HCT116 (cell line): ENCODE data around the gene RUNDC1. TPM values are rescaled to one million over a fixed set of nuclear protein-coding genes. Genes with fewer than 3 reads are reported as not detected.

Source experiments
- ATAC-seq: fragments of 200-7000 bp; cut with Tn5 transposase; 2 replicates; pipeline ENCODE4 v1.9.1; 2020; ENCODE audit warnings: mild to moderate bottlenecking, moderate library complexity
- BruUV-seq: library from RNA; stranded (reverse); fragments of 400-500 nt; replicated peaks from 2 replicates; lab custom pipeline; 2021; lab: Mats Ljungman, UMichigan
- CTCF ChIA-PET: fragments of 300-600 bp; sonication (Branson Sonifier 250); formaldehyde crosslinking; loops from one replicate; lab custom pipeline; 2021; ENCODE audit warnings: antibody characterized with exemption; lab: Charles Lee
- POLR2A ChIA-PET: fragments of 300-600, 350-600 bp; sonication (Branson Sonifier 250); formaldehyde crosslinking; loops from one replicate; lab custom pipeline; 2021; ENCODE audit warnings: antibody characterized with exemption; lab: Charles Lee
- RAD21 ChIA-PET, 2 experiments: fragments of 300-600 bp; sonication (Branson Sonifier 250); formaldehyde crosslinking; loops; one replicate each; lab custom pipeline; 2023; ENCODE audit warnings: low total read pairs in 2 of 2; ENCODE audit not compliant: uncharacterized antibody in 2 of 2, unreplicated experiment in 2 of 2, low non-redundant PET in 1 of 2; lab: Charles Lee
- DNase-seq: peaks from one replicate; pipeline ENCODE4 v3.0.0-alpha.2; 2010; ENCODE audit warnings: low read depth, low spot score
- H2AFZ ChIP-seq: fragments of 200-600 bp; shearing (Covaris generic), sonication (generic); 2 replicates; pipeline ENCODE4 v1.6.1; 2017; ENCODE audit warnings: low read depth, mixed run types, mixed read lengths, antibody characterized with exemption, low read length; ENCODE audit not compliant: poor library complexity, severe bottlenecking
- H3K27ac ChIP-seq: 2 replicates; pipeline ENCODE4 v1.5.1; 2012; ENCODE audit warnings: low read depth, low read length
- H3K27me3 ChIP-seq: fragments of 200-600 bp; sonication (generic); 2 replicates; pipeline ENCODE4 v1.6.1; 2016; ENCODE audit warnings: mixed run types, low read length, mixed read lengths; ENCODE audit not compliant: insufficient read depth
- H3K36me3 ChIP-seq, 2 experiments: fragments of 200-500 bp in 1 of 2; fragments of 200-600 bp in 1 of 2; sonication (Bioruptor generic) in 1 of 2; sonication (generic) in 1 of 2; 2 replicates each; pipeline versions ENCODE4 v1.5.1 to v1.6.1; 2014 to 2016; ENCODE audit warnings: low read length in 2 of 2, inconsistent platforms in 1 of 2, mixed read lengths in 1 of 2, mixed run types in 1 of 2; ENCODE audit not compliant: insufficient read depth in 2 of 2, control insufficient read depth in 1 of 2
- H3K4me1 ChIP-seq, 2 experiments: fragments of 200-600 bp in 1 of 2; sonication (generic) in 1 of 2; 2 replicates each; pipeline versions ENCODE4 v1.5.1 to v1.6.1; 2012 to 2017; ENCODE audit warnings: low read length in 2 of 2, inconsistent platforms in 1 of 2, mild to moderate bottlenecking in 1 of 2, mixed read lengths in 1 of 2, mixed run types in 1 of 2, moderate library complexity in 1 of 2; ENCODE audit not compliant: insufficient read depth in 2 of 2, control insufficient read depth in 1 of 2
- H3K4me2 ChIP-seq: fragments of 200-600 bp; sonication (generic); 2 replicates; pipeline ENCODE4 v1.6.1; 2017; ENCODE audit warnings: mixed run types, low read length, mixed read lengths
- H3K4me3 ChIP-seq, 2 experiments: fragments of 200-600 bp in 1 of 2; sonication (generic) in 1 of 2; replicated peaks in 1 of 2; 2 replicates each; pipeline ENCODE4 v1.5.1; 2011 to 2016; ENCODE audit warnings: low read length in 2 of 2, control low read depth in 1 of 2, low read depth in 1 of 2, mild to moderate bottlenecking in 1 of 2, mixed read lengths in 1 of 2, mixed run types in 1 of 2
- H3K79me2 ChIP-seq: fragments of 200-600 bp; sonication (generic); 2 replicates; pipeline ENCODE4 v1.6.1; 2017; ENCODE audit warnings: mild to moderate bottlenecking, mixed run types, low read length, moderate library complexity, mixed read lengths; ENCODE audit not compliant: insufficient read depth
- H3K9ac ChIP-seq: fragments of 200-600 bp; sonication (generic); 2 replicates; pipeline ENCODE4 v1.6.1; 2016; ENCODE audit warnings: low read length, mixed read lengths
- H3K9me2 ChIP-seq: fragments of 200-600 bp; sonication (generic), shearing (Covaris generic); 2 replicates; pipeline ENCODE4 v1.6.1; 2017; ENCODE audit warnings: mixed run types, mild to moderate bottlenecking, moderate library complexity; ENCODE audit not compliant: insufficient read depth
- H3K9me3 ChIP-seq, 2 experiments: fragments of 200-500 bp in 1 of 2; fragments of 200-600 bp in 1 of 2; sonication (Bioruptor generic) in 1 of 2; sonication (generic) in 1 of 2; 2 replicates each; pipeline ENCODE4 v1.6.1; 2014 to 2017; ENCODE audit warnings: low read length in 2 of 2, mixed read lengths in 2 of 2, inconsistent platforms in 1 of 2, low read depth in 1 of 2, mild to moderate bottlenecking in 1 of 2, mixed run types in 1 of 2, moderate library complexity in 1 of 2; ENCODE audit not compliant: control insufficient read depth in 1 of 2, insufficient read depth in 1 of 2
- H4K20me1 ChIP-seq: fragments of 200-600 bp; sonication (generic), shearing (Covaris generic); 2 replicates; pipeline ENCODE4 v1.6.1; 2017; ENCODE audit warnings: mixed run types, mild to moderate bottlenecking, moderate library complexity; ENCODE audit not compliant: insufficient read depth
- POLR2AphosphoS5 ChIP-seq: IDR thresholded peaks from 2 replicates; pipeline ENCODE4 v1.6.1; 2011; ENCODE audit warnings: mild to moderate bottlenecking, low read depth, low read length, moderate library complexity
- RAD21 ChIP-seq: IDR thresholded peaks from 2 replicates; pipeline ENCODE4 v1.6.1; 2012; ENCODE audit warnings: low read depth, mild to moderate bottlenecking
- SP1 ChIP-seq: IDR thresholded peaks from 2 replicates; pipeline ENCODE4 v1.6.1; 2012; ENCODE audit warnings: low read depth
- SRF ChIP-seq: IDR thresholded peaks from 2 replicates; pipeline ENCODE4 v1.6.1; 2012; ENCODE audit warnings: low read depth
- intact Hi-C: fragments of 100-400 bp; cut with micrococcal nuclease; formaldehyde crosslinking; loops from 2 replicates; pipeline ENCODE4 v1.10.0; 2022
- total RNA-seq: library from RNA; stranded (reverse); gene quantifications from one replicate; pipeline ENCODE4 v1.2.1, GENCODE V29; 2021; ENCODE audit not compliant: unreplicated experiment
- TF ChIP-seq, protein P1 (sequence below): IDR thresholded peaks from 2 replicates; pipeline ENCODE4 v1.6.1; 2011; ENCODE audit warnings: mild to moderate bottlenecking, low read length, moderate library complexity; ENCODE audit not compliant: insufficient replicate concordance; ENCODE audit errors: extremely low read depth

RUNDC1 gene
- total RNA-seq, 1 experiment from 2014 or later: 13.0 TPM

DNA sequence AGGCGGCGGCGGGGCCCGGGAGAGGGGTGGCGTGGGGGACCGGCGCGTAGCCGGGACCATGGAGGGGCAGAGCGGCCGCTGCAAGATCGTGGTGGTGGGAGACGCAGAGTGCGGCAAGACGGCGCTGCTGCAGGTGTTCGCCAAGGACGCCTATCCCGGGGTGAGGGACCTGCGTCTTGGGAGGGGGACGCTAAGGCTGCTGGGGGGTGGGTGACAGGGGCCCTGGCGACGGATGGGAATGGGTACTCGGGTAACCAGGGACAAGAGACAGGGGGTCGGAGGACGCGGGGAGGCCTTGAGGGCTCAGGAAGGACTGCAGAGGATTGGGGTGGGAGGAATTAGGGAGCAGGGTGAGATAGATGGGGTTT lies 44.9 kb downstream of the RUNDC1 start:
- ChIA-PET CTCF (interaction anchor here (1.4 to 1.8 kb wide), 3 partner anchors 14 to 146 kb away, joined by 3 to 12 read pairs (median 6); partner anchors contain the start of genes NBR1 and RPL27), RAD21 (no interaction called here)

GRCh38 chr17:43025766-43026537 lies 45.6 kb downstream of the RUNDC1 start:
- RAD21 ChIA-PET: no interaction called here
- POLR2A ChIA-PET: interaction anchor here (1.6 to 3.9 kb wide), 2 partner anchors 28 kb away, joined by 3 to 21 read pairs; partner anchors contain the start of gene RPL27
- H3K4me3 ChIP-seq: no peak overlapping the region
- BruUV-seq: no TSS peak
- intact Hi-C loops: loop anchor here (2.0 kb wide), 1 partner anchor 99 kb away; the partner anchor contains the start of gene BRCA1
- peaks cover 6% of the 10 kb centered on the region; the same call in 1 of the 2 replicates for H3K79me2 ChIP-seq
- H3K4me2 ChIP-seq: no peak overlapping the region
- H4K20me1 ChIP-seq: no peaks in the 10 kb centered on the region
- no peaks in the 10 kb centered on the region for H3K9me2 ChIP-seq
- TF ChIP-seq SP1 (no peak), RAD21 (no peak)
- TF ChIP-seq, all 23 proteins: peak for 0
- Histone ChIP-seq H3K9me3 (no peaks in the 10 kb centered on the region), H3K36me3 (no peaks in the 10 kb centered on the region), H3K27ac (no peak overlapping the region), H3K27me3 (no peaks in the 10 kb centered on the region), H2AFZ (no peak overlapping the region), H3K9ac (no peak overlapping the region), H3K4me1 (peaks cover 6 to 27% of the 10 kb centered on the region in 2 experiments; a peak in 3 of 4 replicates)
- CTCF ChIA-PET: no interaction called here
- ATAC-seq (no peak), DNase-seq (no peak)

More for the DNA sequence above, 44.9 kb downstream of the RUNDC1 start:
- intact Hi-C loops: loop anchor here (2.0 kb wide), 1 partner anchor 100 kb away; the partner anchor contains the start of gene BRCA1
- no peak overlapping the region for H3K4me2 ChIP-seq
- no peaks in the 10 kb centered on the region for H3K9me2 ChIP-seq
- TF ChIP-seq POLR2AphosphoS5 (no peak), SRF (no peak)
- TF ChIP-seq, protein P1, sequence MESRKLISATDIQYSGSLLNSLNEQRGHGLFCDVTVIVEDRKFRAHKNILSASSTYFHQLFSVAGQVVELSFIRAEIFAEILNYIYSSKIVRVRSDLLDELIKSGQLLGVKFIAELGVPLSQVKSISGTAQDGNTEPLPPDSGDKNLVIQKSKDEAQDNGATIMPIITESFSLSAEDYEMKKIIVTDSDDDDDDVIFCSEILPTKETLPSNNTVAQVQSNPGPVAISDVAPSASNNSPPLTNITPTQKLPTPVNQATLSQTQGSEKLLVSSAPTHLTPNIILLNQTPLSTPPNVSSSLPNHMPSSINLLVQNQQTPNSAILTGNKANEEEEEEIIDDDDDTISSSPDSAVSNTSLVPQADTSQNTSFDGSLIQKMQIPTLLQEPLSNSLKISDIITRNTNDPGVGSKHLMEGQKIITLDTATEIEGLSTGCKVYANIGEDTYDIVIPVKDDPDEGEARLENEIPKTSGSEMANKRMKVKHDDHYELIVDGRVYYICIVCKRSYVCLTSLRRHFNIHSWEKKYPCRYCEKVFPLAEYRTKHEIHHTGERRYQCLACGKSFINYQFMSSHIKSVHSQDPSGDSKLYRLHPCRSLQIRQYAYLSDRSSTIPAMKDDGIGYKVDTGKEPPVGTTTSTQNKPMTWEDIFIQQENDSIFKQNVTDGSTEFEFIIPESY: no peak
- TF ChIP-seq, all 23 proteins: peak for 0
- Histone ChIP-seq H3K9ac (no peak overlapping the region), H3K36me3 (no peaks in the 10 kb centered on the region), H3K9me3 (no peaks in the 10 kb centered on the region), H3K4me3 (no peak overlapping the region), H2AFZ (no peak overlapping the region), H3K79me2 (peaks cover 8% of the 10 kb centered on the region; the same call in 1 of the 2 replicates), H3K27ac (no peak overlapping the region), H3K27me3 (no peaks in the 10 kb centered on the region), H3K4me1 (peaks cover 8 to 32% of the 10 kb centered on the region in 2 experiments; a peak in 3 of 4 replicates), H4K20me1 (no peaks in the 10 kb centered on the region)
- BruUV-seq: no TSS peak
- ATAC-seq (no peak), DNase-seq (no peak)
- POLR2A ChIA-PET: interaction anchor here (2.0 to 3.9 kb wide), 2 partner anchors 27 to 291 kb away, joined by 21 to 30 read pairs; partner anchors contain the start of gene RPL27
